NAMALWA (cell line): ENCODE results near the gene KATNAL1.
"Not testable (repeated sequence)": the region's sequence is repeated elsewhere in the genome, so short reads cannot be mapped to it uniquely, and the experiment has no call there.

ENCODE experiments used
- DNase-seq: peaks from one replicate; pipeline ENCODE4 v3.0.0-alpha.2; 2015; ENCODE audit warnings: low spot score

KATNAL1 gene

GRCh38 chr13:30292325-30292724 lies 15.0 kb downstream of the KATNAL1 start:
- peak; percentile 47 for DNase-seq

GRCh38 chr13:30290812-30291436 lies 16.4 kb downstream of the KATNAL1 start:
- no peak for DNase-seq

- no peak for DNase-seq
Observed at GRCh38 chr13:30289533-30289932, 17.8 kb downstream of the KATNAL1 start.

DNA sequence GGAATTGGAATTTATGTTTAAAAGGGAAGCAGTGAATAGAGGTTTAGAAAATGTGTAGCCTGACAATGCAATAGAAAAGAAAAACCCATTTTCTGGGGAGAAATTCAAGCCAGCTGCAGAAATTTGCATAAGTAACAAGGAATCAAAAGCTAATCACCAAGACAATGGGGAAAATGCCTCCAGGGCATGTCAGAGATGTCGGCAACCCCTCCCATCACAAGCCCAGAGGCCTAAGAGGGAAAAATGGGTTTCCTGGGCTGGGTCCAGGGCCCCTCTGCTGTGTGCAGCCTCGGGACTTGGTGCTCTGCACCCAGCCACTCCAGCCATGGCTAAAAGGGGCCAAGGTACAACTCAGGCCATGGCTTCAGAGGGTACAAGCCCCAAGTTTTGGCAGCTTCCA lies 21.3 kb downstream of the KATNAL1 start:
- DNase-seq = not testable (repeated sequence)

DNA sequence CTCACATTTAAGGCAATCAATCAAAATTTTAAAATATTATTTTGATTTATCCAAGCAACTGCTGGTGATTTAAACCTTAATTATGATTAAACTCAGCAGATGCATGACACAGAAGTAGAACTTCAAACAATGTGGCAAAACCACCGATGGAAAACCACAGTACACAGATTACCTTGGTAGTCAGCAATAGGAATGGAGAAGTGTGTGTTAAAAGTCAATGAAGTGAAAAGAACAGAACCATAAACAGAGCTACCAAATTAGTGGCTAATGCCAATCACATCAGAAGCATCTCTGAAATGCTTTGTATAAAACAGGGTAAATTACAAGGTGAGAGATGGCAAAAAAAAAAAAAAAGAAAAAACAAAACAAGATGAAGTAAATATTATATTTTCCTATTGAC lies 31.2 kb downstream of the KATNAL1 start:
- peak; percentile 44 for DNase-seq

DNA sequence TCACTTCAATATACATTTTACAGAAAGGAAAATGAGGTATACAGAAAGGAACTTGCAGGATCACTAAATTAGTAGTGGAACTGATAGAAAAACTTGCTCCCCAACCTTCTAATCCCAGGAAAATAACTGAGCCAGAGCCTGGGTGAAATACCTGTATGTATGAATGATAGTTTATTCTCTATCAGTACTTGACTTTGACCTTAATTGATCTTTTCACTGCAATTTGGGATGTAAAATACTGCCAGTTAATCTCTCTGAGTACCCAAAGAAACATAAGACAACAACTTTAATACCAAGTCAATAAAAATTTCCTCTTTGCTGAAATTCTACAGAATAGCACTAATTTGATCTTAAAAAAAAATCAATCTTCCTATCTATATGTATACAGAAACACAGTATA lies 33.3 kb downstream of the KATNAL1 start:
- DNase-seq = no peak

- not testable (repeated sequence) for DNase-seq
Observed at GRCh38 chr13:30270035-30270434, 37.3 kb downstream of the KATNAL1 start.

DNA sequence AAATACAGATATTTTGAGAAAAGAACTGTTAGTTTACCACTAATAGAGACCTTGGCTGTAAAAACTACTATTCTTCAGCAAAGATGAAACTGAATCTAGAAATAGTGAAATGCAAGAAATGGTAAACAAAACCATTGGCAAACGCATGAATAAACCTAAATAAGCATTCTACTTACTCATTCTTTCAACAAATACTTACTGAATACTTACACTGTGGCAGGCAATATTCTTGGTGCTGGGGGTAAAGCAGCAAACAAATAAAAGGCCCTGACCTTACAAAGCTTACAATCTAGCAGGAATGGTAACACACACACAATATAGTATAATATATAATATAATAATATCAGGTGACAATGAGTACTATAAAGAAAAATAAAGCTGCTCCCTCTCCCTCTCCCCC lies 38.7 kb downstream of the KATNAL1 start:
- no peak for DNase-seq

- DNase-seq = no peak
Observed at GRCh38 chr13:30266756-30267155, 40.6 kb downstream of the KATNAL1 start.

- DNase-seq = not testable (repeated sequence)
Observed at GRCh38 chr13:30259149-30259733, 48.1 kb downstream of the KATNAL1 start.

DNA sequence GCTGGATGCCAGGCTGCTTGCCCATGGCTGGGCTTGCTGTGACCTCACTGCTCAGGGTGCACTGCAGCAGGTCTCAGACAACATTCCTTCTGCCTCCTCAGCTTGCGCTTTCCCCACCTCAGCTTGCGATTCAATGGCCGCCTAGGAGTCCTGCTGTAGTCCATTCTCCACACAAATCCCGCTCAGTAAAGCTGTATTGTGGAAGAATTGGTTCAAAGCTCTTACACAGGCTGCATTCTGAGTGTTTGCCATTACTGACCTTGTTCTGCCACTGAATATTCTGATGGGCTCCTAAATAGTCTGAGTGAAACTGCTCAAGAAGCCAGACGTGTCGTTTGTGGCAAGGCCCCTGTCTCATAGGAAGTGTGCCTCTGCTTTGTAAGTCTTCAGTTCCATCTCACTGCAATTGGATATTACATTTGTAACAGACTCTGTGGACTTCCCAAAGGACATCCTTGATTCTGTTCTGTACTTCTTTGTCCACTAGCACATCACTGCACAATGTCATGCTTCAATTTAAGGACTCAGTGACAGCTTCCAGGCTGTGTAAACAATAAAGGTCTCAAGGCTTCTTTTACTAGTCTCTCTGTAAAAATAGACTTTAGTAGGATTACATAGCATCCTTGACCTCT lies 49.8 kb downstream of the KATNAL1 start:
- peak; percentile 21 for DNase-seq

GRCh38 chr13:30256713-30257467 lies 50.5 kb downstream of the KATNAL1 start:
- no peak for DNase-seq

DNA sequence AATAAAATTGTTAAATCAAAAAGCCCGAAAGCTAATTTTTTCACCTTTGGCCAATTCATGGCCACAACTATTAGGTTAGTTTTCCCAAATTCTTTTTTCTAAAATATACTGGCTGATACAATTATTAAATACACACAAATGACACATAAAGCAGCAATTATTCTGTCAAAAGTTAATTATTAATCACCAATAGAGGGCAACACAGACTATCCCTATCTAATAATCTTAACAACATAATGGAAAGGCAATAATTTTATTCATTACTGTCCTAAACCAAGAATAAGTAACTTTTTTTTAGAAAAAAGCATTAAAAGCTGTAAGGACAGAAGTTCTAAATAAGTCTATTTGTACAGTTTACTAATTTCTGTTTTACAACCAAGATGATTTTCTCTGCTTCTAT lies 51.7 kb downstream of the KATNAL1 start:
- peak; percentile 25 for DNase-seq

GRCh38 chr13:30253830-30254229 lies 53.5 kb downstream of the KATNAL1 start:
- no peak for DNase-seq

DNA sequence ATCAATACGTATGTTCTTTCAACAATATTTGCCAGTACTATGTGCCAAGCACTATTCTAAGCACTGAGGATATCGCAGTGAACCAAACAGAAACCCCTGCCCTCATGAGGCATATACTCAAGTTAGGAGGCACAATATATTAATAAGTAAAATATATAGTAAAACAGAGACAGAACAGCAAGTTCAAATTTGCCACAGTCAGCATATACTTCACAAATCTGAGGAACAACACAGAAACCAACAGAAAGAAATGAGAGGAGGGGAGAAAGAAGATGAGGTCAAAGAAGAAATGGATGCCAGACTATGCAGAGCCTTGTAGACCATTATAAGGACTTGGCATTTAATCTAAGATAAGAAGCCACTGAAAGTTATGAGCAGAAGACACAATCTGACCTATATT lies 59.9 kb downstream of the KATNAL1 start:
- no peak for DNase-seq

- no peak for DNase-seq
Observed at GRCh38 chr13:30241532-30241931, 65.8 kb downstream of the KATNAL1 start.

DNA sequence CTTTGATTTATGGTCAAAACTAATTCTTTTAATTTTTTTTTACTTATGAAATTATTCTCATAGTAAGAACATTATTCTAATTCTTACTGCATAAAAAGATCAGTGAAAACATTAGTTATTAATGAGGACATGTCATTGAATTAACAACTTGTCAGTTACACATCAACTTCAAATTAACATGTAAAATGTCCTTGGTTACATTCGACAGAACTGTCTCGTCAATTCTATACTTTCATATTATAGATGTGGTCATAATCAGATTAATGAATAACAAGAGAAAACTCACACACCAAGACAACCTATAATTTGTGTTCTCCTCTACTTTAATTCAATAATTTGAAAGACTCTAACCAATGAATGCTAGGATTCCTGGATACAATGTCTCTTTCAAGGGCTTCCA lies 66.7 kb downstream of the KATNAL1 start:
- DNase-seq = no peak

GRCh38 chr13:30235216-30235615 lies 72.1 kb downstream of the KATNAL1 start:
- peak; percentile 25 for DNase-seq

DNA sequence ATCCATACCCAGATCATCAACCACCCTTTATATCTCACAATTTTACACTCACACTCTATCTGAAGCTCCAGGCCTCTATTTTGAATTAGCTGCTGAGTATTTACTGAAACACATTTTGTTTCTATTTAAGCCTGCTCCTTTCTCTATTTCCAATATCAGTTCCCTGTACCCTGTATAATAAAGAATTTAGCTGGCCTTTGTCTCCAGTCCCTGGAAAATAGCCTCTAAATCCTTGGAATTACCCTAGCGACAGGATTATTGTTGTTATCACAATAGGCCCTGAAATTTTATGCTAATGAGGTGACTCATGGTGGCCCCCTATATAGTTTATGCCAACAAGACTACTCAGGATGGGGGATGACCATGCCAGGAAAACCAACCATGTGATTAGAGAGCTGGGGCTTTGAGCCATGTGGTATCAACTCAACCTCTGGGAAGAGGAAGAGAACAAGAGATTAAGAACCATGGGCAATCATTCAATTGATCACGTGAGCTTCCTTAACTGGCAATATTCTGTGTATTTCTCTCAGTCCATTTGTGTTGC lies 72.7 kb downstream of the KATNAL1 start:
- no peak for DNase-seq

GRCh38 chr13:30224732-30225131 lies 82.6 kb downstream of the KATNAL1 start:
- no peak for DNase-seq

GRCh38 chr13:30222254-30222653 lies 85.1 kb downstream of the KATNAL1 start:
- no peak for DNase-seq

DNA sequence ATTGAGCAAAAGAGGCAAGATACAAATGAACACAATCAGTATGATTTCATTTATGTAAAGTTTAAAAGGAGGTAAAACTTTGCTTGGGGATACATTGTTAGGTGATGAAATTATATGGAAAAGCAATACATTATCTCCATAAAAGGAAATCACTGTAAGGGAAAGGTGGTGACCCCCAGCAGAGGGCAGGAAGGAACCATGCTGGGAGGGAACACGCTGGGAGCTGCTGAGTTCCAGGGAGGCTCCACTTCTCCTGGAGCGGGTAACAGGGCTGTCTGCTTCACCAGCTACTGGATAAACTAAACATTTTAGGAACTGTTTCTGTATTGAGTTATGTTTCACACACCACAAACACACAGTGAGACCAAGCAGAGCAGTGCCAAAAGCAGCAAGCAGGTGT lies 91.2 kb downstream of the KATNAL1 start:
- no peak for DNase-seq

GRCh38 chr13:30212256-30212655 lies 95.1 kb downstream of the KATNAL1 start:
- DNase-seq = no peak
